Prostate gland (tissue), 2 donors: ENCODE measurements around the gene N4BP2. TPM values are rescaled to one million over a fixed set of nuclear protein-coding genes. Genes with fewer than 3 reads are reported as not detected.

Source experiments
- DNase-seq: peaks from one replicate; pipeline ENCODE4 v3.0.0-alpha.2; 2019; ENCODE audit warnings: low spot score
- H3K27ac ChIP-seq, 2 donors: fragments of 200-600 bp; sonication (generic); 2 replicates each; pipeline ENCODE4 v1.5.1; 2017 to 2019
- H3K27me3 ChIP-seq: fragments of 200-600 bp; sonication (generic); replicated peaks from 2 replicates; pipeline ENCODE4 v1.5.1; 2019; ENCODE audit not compliant: insufficient read depth
- H3K36me3 ChIP-seq, 2 donors: fragments of 200-600 bp; sonication (generic); 1 replicate in 1 of 2; 2 replicates in 1 of 2; pipeline versions ENCODE4 v1.5.1 to v1.8.1; 2017 to 2019
- H3K4me1 ChIP-seq: fragments of 200-600 bp; sonication (generic); replicated peaks from 2 replicates; pipeline ENCODE4 v1.5.1; 2019
- H3K4me3 ChIP-seq, 2 donors: fragments of 200-600 bp; sonication (generic); 2 replicates each; pipeline ENCODE4 v1.5.1; 2017 to 2019
- H3K9me3 ChIP-seq: fragments of 200-600 bp; sonication (generic); 2 replicates; pipeline ENCODE4 v1.5.1; 2017
- CTCF ChIP-seq, 4 experiments: fragments of 200-600 bp in 2 of 4; fragments of 450-650 bp in 2 of 4; sonication (generic) in 2 of 4; IDR thresholded peaks; 1 replicate in 3 of 4; 2 replicates in 1 of 4; pipeline ENCODE4 v1.5.1; 2016 to 2019; ENCODE audit warnings: antibody characterized with exemption in 4 of 4, mild to moderate bottlenecking in 2 of 4, moderate library complexity in 2 of 4
- POLR2A ChIP-seq: fragments of 450-650 bp; IDR thresholded peaks from one replicate; pipeline ENCODE4 v1.6.1; 2016; ENCODE audit warnings: antibody characterized with exemption, mild to moderate bottlenecking
- POLR2AphosphoS5 ChIP-seq: sonication (generic); formaldehyde crosslinking; IDR thresholded peaks from one replicate; pipeline ENCODE4 v1.6.1; 2017; ENCODE audit warnings: antibody characterized with exemption
- WGBS: methylation state at CpG from one replicate; pipeline ENCODE4 v1.1.5; 2018; 5-methylcytosine and 5-hydroxymethylcytosine counted together
- intact Hi-C: fragments of 100-400 bp; cut with DNase I; formaldehyde crosslinking; loops from one replicate; pipeline ENCODE4 v1.14.2; 2022
- total RNA-seq, 2 donors: library from RNA; depleted of rRNA; stranded (reverse); fragments of >200 nt; gene quantifications; one replicate each; pipeline ENCODE4 v1.1.0, GENCODE V29; 2016

Gene N4BP2
- total RNA-seq, 2 donors from 2014 or later, result 8.7 to 14.7 TPM

GRCh38 chr4:40053161-40053560 is 3.5 kb upstream of the N4BP2 start:
- no peak for DNase-seq
- Histone ChIP-seq H3K9me3 (no peaks in the 10 kb centered on the region), H3K4me1 (peaks cover 2% of the 10 kb centered on the region), H3K36me3 (no peaks in the 10 kb centered on the region), H3K27me3 (no peaks in the 10 kb centered on the region), H3K4me3 (no peak overlapping the region), H3K27ac (no peak overlapping the region)
- TF ChIP-seq CTCF (IDR thresholded peaks at IDR 0.05) (no peak), POLR2AphosphoS5 (no peak), POLR2A (no peak)
- 94% methylated on average over 5 of the region's 5 CpGs for WGBS
- intact Hi-C loops, result loop anchor here (10.0 kb wide), 1 partner anchor 1162 kb away; the partner anchor contains the start of gene APBB2

DNA sequence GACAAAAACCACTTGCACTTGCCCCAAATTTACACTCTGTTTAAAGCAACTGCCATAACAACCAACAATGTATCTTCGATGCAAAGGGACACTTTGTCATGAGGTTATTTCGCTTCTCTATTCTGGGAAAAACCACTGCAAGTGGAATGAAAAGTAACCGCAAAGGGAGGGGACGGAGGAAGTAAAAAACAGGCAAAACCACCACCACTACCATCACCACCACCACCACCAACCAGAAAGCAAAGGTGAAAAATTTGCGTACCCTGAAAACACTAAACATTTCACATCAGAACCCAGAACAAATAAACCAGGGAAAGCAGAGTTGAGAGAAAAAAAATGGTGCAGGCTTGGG is 1.2 kb upstream of the N4BP2 start:
- WGBS, result under 1% methylated on average over 5 of the region's 5 CpGs
- TF ChIP-seq CTCF (IDR thresholded peaks at IDR 0.05), result no peak
- TF ChIP-seq POLR2A, result no peak
- no peak for TF ChIP-seq POLR2AphosphoS5
- Histone ChIP-seq H3K36me3 (no peaks in the 10 kb centered on the region), H3K4me1 (peaks cover 4% of the 10 kb centered on the region), H3K27me3 (no peaks in the 10 kb centered on the region), H3K27ac (peak overlapping the region; percentile 99 to 100), H3K4me3 (peak overlapping the region; percentile 87 to 91), H3K9me3 (no peaks in the 10 kb centered on the region)
- intact Hi-C loops, result loop anchor here (5.0 to 10.0 kb wide), 3 partner anchors 358 to 1159 kb away; partner anchors contain the start of genes APBB2, LIAS, RPL9 and UBE2K
- no peak for DNase-seq

DNA sequence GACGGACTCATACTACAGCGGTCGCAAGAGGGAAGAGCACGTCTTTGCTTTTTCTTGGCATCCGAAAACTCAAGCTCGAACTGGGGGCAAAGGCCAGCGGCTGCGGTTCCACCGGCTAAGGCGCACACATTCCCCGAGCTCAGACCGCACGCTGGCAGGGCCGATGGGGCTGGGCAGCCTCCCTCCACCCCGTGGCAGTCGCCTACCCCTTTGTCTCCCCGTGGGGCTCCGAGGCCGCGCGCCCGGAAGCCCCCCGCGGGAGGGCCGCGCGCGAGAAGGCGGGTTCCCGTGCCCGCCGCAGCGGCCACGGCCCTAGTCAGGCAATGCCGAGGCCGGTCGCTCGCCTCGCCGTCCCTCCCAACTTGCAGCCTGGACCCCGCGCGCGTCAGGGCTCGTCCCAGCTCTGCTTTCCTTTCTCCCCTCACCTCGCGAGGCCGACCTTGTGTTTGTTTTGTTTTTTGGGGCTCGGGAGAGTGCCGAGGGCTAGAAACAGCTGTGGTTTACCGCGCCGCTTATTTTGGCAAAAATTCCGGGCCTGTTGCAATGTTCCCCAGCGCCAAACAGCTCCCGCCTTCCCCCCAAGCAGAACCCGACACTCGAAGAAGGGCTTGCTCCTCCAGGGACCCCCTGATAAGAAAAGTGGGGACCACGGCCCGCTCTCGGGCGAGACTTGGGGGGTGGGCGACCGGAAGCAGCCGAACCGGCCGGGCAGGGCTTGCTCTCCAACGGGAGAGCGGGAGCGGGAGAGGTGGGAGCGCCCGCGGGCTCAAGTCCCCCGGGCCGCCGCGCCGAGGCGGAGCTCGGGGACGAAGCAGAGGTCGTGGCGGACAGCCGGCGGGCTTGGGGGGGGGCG is 561 bp upstream of the N4BP2 start:
- intact Hi-C loops, result loop anchor here (2.0 to 10.0 kb wide), 5 partner anchors 77 to 1159 kb away; partner anchors contain the start of genes APBB2, LIAS, RPL9 and UBE2K
- peak overlapping the region; percentile 87 to 91 for H3K4me3 ChIP-seq
- DNase-seq, result peak; percentile 52
- H3K4me1 ChIP-seq, result peaks cover 4% of the 10 kb centered on the region
- H3K9me3 ChIP-seq, result no peaks in the 10 kb centered on the region
- under 1% methylated on average over 84 of the region's 86 CpGs for WGBS
- H3K36me3 ChIP-seq, result no peaks in the 10 kb centered on the region
- TF ChIP-seq POLR2AphosphoS5, result no peak
- TF ChIP-seq CTCF (IDR thresholded peaks at IDR 0.05), result no peak
- TF ChIP-seq POLR2A, result peak; percentile 35
- peak overlapping the region; percentile 99 to 100 for H3K27ac ChIP-seq
- no peaks in the 10 kb centered on the region for H3K27me3 ChIP-seq

DNA sequence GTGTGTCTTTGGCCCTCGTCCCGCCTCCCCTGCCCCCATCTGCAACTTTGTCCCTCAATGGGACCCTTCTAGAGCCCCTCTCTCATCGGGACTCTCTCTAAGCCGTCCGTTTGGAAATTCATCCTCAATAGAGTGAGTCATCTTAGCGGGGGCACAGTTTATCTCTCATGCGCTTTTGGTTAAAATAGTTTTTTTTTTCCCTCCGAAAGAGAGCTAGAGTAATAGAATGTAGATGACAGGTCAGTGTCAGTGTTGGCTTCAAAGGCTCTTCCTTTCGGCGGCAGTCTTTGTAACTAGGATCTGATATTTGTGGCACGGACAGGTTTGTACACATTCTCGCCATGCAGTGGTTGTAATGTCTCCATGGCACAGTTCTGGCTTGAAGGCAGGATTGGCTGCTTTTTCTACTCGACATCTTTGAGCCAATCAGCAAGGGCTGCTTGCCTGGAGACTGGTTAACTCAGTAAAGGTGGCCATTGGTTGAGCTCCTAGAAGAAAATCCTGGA is 989 bp downstream of the N4BP2 start:
- WGBS, result 0% methylated on average over 13 of the region's 13 CpGs
- peak; percentile 93 for DNase-seq
- Histone ChIP-seq H3K27ac (peak overlapping the region; percentile 99 to 100), H3K4me3 (peak overlapping the region; percentile 87 to 91), H3K27me3 (no peaks in the 10 kb centered on the region), H3K9me3 (no peaks in the 10 kb centered on the region), H3K4me1 (peaks cover 4% of the 10 kb centered on the region), H3K36me3 (no peaks in the 10 kb centered on the region)
- peak; percentile 65 for TF ChIP-seq POLR2A
- TF ChIP-seq POLR2AphosphoS5, result peak; percentile 89
- peak in 1 of 4 experiments; percentile 11 for TF ChIP-seq CTCF (IDR thresholded peaks at IDR 0.05)
- intact Hi-C loops, result loop anchor here (2.0 to 10.0 kb wide), 5 partner anchors 79 to 1157 kb away; partner anchors contain the start of genes APBB2, LIAS, RPL9 and UBE2K
